ENCODE measurements around the gene EXOC3L2.
"Not testable (repeated sequence)": the region's sequence is repeated elsewhere in the genome, so short reads cannot be mapped to it uniquely, and the experiment has no call there.

The EXOC3L2 gene

DNA sequence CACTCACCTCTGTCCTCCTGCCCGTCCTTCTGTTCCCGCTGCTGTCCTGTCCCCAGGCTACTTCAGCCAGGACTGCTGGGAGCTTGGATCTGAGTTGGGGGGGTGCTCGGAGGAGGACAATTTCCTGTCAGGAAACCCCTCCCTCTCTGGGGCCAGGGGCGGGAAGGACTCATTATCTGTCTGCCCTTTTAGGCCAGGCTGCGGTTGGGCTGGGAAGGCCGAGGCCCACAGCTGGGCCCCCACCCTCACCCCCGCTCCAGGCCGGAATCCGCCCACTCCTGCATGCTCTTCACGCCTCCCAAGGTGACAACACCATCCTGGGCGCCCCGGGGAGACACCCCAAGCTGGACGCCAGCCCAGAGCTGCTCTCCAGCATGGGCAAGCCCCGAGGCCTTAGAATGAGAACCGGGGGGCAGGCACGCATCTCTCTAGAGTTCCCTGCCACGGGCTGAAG is at the start of gene EXOC3L2:
TSS of gene EXOC3L2 (minus strand) at position 74 of the 454 bp plus-strand sequence. CDS start 6,362 bp downstream, outside the sequence.
- no peak for DNase-seq (ENCODE audit: low spot score)

DNA sequence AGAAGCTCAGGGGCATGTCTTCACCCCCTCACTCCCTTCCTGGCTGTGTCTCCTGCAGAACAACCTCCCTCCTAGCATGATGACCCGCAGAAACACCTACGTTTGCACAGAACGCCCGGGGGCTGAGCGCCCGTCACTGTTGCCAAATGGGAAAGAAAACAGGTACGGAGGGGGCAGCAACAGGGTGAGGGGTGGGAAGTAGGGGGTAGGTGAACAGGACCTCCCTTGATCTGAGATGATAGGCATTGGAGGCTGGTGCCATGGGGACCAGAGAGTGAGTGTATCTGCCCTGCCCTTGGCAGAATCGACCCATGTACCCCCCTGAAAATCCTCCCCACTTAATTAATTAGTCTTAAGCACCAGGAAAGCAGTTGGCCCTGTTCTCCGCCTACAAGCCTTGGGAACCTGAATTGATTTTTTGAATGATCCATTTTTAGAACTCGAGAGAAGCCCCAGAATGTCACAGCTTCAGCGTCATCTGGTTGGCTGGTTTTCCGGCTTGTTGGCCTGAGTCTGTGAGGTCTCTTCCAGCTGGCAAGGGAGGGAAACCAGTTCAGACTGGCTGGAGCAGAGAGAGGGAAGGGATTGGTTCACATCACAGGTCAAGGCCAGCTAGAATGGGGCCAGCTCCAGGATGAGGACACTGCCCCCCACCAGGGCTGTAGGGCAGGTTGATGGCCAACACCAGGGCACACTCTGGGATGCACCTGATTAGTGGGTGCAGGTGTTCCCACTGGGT is 49.3 kb upstream of the EXOC3L2 start:
- DNase-seq (ENCODE audit: low spot score), result no peak

DNA sequence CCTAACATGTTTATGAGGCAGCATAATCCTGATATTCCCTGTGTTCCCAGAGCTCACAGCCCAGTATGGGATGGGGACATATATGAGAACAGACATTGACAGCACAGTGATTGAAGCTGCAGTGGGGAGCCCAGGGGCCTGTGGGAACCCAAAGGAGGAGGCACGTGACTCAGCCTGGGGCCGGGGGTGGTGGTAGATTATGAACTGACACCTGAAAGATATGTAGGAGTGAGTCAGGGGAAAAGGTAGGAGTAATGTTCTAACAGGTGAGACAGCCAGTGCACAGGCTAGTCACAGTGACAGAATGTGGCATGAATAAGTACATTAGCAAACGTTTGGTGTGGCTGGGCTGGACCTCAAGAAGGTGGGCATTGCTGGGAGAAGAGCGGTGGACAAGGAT is 48.5 kb upstream of the EXOC3L2 start:
- DNase-seq (ENCODE audit: low spot score), result no peak

DNA sequence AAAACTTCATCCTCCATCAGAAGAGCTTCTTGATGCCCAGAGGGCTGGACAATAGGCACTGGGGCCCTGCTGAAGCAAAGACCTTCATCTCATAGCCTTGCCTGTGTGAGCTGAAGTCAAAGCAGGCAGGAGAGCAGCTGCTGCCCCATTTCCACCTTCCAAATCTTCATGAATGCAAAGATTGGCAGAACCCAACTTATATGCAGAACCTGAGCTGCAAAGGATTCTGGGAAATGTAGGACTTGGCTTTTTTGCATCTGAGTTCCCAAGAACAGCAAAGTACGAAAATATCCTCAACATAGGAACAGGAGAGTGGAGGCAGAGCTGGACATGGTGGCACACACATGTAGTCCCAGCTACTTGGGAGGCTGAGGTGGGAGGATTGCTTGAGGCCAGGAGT is 46.6 kb upstream of the EXOC3L2 start:
- no peak for DNase-seq (ENCODE audit: low spot score)

DNA sequence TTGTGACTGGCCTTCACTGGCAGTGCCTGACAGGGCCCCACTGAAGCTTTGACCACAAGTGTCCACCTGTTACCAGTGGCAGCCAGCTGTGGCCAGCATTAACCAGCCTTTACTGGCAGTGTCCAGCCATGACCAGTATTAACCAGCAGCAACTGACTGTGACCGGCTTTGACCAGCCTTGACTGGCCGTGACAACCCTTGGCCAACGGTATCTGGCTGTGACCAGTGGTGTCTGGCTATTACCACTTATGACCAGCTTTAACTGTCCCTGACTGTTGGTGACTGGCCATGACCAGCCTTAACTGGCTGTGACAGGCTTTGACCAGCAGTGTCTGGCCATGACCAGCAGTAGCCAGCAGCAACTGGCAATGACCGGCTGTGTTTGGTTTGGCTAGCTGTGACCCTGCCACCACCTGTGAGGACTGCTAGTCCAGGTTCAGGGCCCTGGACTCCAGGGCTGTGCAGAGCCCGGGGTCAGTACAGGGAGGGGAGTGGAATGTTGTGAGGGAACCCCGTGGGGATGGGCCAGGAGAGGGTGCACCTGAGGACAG is 45.2 kb upstream of the EXOC3L2 start:
- DNase-seq (ENCODE audit: low spot score), result no peak

DNA sequence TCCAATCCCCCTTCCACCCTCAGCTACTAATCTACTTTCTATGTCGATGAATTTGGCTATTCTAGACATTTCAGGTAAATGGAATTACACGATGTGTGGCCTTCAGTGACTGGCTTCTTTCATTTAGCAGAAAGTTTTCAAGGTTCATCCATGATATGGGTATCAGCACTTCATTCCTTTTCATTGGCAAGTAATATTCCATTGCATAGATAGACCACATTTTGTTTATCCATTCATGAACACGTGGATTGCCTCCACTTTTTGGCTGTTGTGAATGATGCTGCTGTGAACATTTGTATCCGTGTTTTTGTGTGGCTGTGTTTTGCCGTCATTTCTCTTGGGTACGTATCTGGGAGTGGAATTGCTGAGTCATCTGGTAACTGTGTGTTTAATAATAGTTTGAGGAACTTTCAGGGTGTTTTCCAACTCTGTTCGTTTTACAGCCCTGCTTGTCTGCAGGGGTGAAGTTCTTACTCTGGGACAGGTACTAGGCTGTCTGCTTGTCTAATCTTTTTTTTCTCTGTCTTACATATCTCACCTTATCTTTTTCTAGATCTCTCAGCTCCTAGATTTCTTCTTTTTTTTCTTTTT is 38.3 kb upstream of the EXOC3L2 start:
- DNase-seq (ENCODE audit: low spot score), result no peak

DNA sequence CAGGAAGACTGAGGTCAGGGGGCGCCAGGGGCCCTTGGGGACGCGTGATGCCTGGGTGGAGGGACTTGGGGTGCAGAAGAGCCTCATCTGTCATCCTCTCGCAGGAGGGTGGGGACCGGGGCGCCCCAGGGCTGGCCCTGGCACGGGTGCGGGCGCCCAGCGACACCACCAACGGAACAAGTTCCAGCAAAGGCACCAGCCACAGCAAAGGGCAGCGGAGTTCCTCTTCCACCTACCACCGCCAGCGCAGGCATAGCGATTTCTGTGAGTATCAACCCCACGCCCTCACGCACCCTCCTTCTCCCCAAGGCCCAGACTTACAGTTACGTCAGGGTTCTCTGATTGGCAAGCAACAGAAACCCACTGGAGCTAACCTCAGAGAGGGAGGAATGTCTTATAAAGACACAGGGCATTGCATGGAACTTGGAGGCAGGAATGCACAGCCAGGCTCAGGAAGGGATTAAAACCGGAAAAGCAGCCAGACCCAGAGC is 35.3 kb upstream of the EXOC3L2 start:
- DNase-seq (ENCODE audit: low spot score), result no peak

DNA sequence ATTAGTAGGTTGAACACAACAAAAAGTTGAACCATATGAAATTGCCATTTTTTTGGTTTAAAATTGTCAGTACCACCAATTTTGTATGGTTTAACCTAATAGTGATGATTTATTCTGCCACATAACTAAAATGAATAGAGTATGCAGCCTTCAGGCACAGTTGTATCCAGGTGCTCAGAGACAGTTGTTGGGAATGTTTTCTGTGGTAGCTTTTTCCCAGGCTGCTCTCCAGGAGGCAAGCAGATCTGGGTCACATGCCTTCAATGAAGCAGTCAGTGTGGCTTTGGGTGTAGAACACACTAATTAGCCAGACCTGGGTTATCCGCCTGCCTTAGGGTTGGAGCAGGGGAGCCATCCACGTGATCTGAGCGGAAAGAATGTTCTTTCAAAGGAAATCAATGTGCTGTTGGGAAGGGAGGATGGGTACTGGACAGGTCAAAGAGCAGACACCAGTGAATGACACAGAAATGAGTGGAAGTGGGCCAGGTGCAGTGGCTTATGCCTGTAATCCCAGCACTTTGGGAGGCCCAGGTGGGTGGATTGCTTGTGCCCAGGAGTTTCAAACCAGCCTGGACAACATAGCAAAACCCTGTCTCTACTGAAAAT is 34.5 kb upstream of the EXOC3L2 start:
- DNase-seq (ENCODE audit: low spot score), result no peak

DNA sequence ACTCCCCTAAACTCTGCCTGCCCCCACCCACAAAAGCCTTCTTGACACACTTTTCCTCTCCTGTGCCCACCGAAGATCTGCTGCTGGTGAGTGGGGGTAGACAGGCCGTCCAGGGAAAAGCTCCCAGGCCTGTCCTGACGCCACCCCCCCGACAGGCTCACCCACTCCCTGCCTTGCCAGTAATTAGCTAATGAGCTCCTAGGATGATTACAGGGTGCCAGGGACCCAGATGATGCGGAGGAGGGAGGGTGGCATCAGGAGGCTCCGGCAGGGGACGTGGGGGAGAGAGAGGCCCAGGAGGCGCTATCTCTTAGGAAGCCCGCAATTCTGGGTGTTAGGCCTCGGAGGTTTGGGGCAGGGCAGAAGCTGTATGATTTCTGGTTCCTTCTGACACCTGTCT is 32.9 kb upstream of the EXOC3L2 start:
- no peak for DNase-seq (ENCODE audit: low spot score)

DNA sequence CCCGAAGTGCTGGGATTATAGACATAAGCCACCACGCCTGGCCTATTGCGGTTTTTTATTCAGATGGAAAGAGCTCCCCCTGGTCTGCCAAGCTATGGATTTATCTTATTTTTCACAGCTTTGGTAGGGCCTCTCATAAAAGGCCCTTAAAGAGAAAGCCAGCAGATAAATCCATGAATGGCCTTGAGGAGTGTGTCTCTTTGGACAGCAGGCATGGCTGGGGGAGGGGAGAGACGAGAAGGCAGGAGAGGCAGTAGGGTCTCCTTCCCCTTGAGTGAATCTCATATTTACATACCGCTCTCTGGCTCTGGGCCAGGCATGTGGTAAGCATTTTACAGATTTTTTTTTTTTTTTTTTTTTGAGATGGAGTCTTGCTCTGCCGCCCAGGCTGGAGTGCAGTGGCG is 31.1 kb upstream of the EXOC3L2 start:
- no peak for DNase-seq (ENCODE audit: low spot score)

DNA sequence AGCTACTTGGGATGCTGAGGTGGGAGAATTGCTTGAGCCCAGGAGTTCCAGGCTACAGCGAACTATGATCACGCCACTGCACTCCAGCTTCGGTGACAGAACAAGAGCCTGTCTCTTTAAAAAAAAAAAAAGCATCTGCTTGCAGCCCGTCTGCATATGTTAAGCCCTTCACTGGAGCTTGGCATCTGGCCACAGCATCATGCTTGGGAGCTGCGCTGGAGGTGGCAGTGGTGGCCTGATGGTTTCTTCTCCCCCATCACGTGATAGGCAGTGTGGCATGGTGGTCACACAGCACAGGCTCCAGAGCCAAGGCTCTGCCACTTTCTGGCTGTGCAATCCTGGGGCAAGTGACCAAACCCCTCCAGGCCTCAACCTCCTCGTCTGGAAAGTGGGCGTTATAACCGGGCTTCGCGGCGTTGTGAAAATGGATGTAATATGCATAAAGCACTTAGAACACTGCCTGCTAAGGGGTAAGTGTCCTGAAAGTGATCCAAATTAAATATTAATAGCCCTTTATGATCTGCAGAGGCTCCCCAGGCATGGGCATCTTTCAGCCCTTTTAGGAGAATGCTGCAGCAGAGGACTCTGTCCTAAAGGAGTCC is 30.3 kb upstream of the EXOC3L2 start:
- DNase-seq (ENCODE audit: low spot score), result no peak

DNA sequence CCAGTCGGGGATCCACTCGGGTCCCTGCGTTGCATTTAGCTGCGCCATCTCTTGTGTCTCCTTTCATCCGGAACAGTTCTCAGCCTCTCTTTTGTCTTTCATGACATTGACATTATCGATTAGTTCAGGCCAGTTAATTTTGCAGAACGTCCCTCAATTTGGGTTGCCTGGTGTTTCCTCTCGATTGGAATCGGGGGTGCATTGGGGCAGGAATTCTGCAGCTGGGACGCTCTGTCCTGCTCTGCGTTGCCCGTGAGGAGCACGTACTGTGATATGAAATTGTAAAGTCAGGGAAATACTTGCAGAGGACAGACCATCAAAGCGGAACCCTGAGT is 28.3 kb upstream of the EXOC3L2 start:
- DNase-seq (ENCODE audit: low spot score), result no peak

DNA sequence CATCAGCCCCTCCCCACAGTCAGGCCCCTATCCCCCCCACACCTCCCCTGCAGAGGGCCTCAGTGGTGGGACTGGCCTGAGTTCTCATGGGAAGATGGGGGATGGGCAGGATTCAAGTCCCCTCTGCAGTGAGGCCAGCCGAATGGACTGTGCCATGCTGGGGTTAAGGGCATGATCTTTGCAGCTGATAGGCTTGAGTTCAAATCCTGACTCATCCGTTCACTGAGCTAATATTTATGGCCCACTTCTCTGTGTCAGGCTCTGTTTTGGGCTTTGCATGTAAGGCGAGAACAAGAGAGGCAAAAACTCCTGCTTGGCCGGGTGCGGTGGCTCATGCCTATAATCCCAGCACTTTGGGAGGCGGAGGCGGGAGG is 26.5 kb upstream of the EXOC3L2 start:
- no peak for DNase-seq (ENCODE audit: low spot score)

DNA sequence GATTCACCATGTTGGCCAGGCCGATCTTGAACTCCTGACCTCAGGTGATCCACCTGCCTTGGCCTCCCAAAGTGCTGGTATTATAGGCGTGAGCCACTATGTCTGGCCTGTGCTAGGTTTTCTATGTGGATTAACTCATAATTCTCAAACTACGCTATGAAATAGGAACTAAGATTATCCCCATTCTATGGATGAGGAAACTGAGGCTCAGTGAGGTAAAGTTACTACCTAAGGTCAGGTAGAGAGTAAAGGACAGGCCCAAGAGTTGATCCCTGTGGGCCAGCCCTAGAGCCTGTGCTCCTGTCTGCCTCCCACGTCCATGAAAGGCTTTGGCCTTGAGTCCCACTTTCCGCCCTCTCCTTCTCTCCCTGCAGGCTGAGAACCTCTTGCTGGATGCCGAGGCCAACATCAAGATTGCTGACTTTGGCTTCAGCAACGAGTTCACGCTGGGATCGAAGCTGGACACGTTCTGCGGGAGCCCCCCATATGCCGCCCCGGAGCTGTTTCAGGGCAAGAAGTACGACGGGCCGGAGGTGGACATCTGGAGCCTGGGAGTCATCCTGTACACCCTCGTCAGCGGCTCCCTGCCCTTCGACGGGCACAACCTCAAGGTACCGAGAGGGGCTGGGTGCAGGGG is 26.0 kb upstream of the EXOC3L2 start:
- DNase-seq (ENCODE audit: low spot score), result no peak

DNA sequence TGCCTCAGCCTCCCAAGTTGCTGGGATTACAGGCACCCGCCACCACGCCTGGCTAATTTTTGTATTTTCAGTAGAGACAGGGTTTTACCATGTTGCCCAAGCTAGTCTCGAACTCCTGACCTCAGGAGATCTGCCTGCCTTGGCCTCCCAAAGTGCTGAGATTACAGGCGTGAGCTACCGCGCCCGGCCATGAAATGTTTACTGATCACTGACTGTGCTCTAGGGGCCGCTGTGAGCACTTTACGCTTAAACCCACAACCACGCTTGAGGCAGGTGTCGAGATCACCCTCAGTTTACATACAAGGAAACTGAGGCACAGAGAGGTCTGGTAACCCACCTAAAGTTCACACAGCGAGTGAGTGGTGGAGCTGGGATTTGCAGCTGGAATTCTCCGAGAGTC is 24.7 kb upstream of the EXOC3L2 start:
- not testable (repeated sequence) for DNase-seq (ENCODE audit: low spot score)

DNA sequence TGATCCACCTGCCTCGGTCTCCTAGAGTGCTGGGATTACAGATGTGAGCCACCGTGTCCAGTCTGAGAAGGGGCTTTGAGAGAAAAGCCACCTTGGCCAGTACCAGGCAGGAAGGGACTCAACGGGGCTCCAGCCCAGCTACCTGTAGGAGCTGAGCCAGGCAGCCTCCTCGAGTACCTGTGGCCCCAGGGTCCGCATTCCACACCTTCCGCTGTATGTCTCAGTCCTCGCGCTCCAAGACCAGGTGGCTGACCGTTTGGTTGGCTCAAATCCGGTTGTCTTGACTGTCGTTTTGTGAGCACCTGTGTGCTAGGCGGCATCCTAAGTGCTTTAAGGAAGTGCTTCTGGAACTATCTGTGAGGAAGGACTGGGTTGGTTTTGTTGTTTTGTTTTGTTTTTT is 22.1 kb upstream of the EXOC3L2 start:
- no peak for DNase-seq (ENCODE audit: low spot score)

DNA sequence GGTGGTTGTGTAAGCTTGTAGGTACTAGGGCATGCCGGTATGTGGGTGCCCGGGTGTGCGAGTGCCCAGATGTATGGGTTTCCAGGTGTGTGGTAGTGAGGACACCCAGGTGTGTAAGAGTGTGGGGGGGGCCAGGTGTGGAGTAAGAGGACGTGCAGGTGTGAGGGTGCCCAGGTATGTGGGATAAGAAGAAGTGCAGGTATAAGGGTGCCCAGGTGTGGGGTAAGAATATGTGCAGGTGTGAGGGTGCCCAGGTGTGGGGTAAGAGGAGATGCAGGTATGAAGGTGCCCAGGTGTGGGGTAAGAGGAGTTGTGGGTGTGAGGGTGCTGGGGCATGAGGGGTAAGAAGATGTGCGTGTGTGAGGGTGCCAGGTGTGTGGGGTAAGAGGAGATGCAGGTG is 20.2 kb upstream of the EXOC3L2 start:
- DNase-seq (ENCODE audit: low spot score), result no peak

DNA sequence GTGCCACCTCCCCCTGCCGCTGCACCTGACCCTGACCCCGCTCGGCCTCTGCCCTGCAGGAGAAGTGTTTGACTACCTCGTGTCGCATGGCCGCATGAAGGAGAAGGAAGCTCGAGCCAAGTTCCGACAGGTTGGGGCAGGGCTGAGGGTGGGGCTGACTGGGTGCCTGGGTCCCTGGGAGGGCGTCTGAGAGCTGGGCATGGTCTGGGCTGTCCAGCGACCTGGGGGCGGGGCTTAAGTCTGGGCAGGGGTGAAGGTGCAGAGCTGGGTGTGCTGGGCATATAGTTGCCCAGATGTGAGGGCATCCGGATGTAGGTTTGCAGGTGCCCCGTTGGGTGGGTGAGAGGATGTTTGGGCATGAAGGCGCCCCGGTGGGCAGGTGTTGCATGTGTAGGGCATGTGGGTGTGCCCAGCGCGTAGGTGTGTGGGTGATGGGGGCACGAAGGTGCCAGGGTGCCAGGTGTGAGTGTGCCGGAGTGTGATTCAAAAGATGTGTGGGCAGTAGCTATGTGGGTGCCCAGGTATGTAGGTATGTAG is 19.6 kb upstream of the EXOC3L2 start:
- no peak for DNase-seq (ENCODE audit: low spot score)

DNA sequence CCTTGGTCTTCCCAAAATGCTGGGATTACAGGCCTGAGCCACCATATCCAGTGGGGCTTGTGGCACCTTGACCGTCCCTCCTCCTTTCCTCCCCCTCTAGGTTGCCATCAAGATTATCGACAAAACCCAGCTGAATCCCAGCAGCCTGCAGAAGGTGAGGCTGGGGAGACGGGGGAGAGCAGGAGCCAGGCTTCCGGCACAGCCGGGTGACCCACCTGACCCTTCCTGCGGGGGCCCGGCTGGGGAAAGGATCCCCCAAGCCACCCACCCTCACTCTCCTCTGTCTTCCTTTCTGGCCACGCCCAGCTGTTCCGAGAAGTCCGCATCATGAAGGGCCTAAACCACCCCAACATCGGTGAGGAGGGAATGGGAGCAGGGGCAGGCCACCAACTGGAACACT is 17.8 kb upstream of the EXOC3L2 start:
- no peak for DNase-seq (ENCODE audit: low spot score)

DNA sequence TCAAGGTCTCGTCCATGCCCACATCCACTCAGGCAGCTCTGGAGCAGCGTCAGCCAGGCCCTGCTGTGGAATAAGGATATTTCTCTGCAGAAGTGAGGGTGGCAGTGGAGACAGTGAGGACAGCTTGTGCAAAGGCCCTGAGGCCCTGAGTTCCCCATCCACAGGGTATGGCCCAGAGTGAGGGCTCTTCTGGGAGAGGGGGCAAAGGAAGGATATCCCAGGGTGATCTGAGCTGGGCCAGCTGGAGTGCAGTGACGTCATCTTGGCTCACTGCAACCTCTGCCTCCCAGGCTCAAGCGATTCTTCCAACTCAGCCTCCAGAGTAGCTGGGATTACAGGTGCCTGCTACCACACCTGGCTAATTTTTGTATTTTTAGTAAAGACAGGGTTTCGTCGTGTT is 17.4 kb upstream of the EXOC3L2 start:
- DNase-seq (ENCODE audit: low spot score), result no peak

DNA sequence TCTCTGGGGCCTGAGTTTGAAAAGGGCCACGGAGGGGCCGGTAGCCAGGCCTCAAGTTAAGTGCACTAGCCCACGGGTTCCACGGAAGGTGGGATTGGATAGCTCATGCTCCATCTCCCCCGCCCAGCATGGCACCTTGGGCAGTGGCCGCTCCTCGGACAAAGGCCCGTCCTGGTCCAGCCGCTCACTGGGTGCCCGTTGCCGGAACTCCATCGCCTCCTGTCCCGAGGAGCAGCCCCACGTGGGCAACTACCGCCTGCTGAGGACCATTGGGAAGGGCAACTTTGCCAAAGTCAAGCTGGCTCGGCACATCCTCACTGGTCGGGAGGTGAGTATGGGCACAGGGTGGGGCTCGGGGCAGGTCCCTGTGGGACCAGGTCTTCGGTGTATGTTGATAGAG is 13.7 kb upstream of the EXOC3L2 start:
- DNase-seq (ENCODE audit: low spot score), result no peak

DNA sequence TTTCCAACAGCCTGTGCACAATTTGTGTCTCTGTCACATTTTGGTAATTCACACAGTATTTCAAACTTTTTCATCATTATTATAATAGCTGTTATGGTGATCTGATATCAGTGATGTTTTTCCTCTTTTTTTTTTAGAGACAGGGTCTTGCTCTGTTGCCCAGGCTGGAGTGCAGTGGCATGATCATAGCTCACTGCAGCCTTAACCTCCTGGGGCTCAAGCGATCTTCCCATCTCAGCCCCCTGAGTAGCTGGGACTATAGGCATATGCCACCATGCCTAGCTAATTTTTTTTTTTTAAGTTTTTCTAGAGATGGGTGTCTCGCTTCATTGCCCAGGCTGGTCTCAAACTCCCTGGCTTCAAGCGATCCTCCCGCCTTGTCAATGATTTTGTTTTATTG is 11.6 kb upstream of the EXOC3L2 start:
- no peak for DNase-seq (ENCODE audit: low spot score)

Data from hematopoietic multipotent progenitor cell treated with erythropoietin and hydrocortisone succinate and interleukin-3 and kit ligand, for 15 days (in vitro differentiated cells).